Measurements from ENCODE around the gene CST9L. TPM values are rescaled to one million over a fixed set of nuclear protein-coding genes. Genes with fewer than 3 reads are reported as not detected.
A peak's percentile ranks its signal among the peaks of the same experiment; 100 is the strongest.

The CST9L gene
- total and polyA plus RNA-seq, 2 of the 13 experiments (the other 11 are each of a cell fraction or from before 2014, with no cell fraction given) = 0.15 TPM; not detected in 1

GRCh38 chr20:23585808-23586734 is 17.8 kb upstream of the CST9L start (continued):
- TF ChIP-seq IRX3 (CRISPR knock-in tag; IDR thresholded peaks at IDR 0.05; ENCODE audit: borderline replicate concordance, low read depth) = no peak; the same call in 1 of the 2 replicates
- peak; percentile 75 for TF ChIP-seq ASH2L (IDR thresholded peaks at IDR 0.05; ENCODE audit: insufficient read length, low read depth, low read length)
- TF ChIP-seq KDM4B (CRISPR knock-in tag; IDR thresholded peaks at IDR 0.05) = peak; percentile 11; the same call in 1 of the 2 replicates
- no peak for TF ChIP-seq GRHL1 (CRISPR knock-in tag; conservative IDR thresholded peaks at IDR 0.05)
- no peak for TF ChIP-seq KLF13 (CRISPR knock-in tag; IDR thresholded peaks at IDR 0.05)
- no peak for TF ChIP-seq KAT2B (IDR thresholded peaks at IDR 0.05; ENCODE audit: borderline replicate concordance, low read depth, low read length)
- TF ChIP-seq TIGD3 (CRISPR knock-in tag; IDR thresholded peaks at IDR 0.05; ENCODE audit: borderline replicate concordance) = no peak
- TF ChIP-seq ZNF609 (CRISPR knock-in tag; IDR thresholded peaks at IDR 0.05; ENCODE audit: borderline replicate concordance) = peak; percentile 53; the same call in 1 of the 2 replicates
- TF ChIP-seq GATA4 (IDR thresholded peaks at IDR 0.05; ENCODE audit: borderline replicate concordance, low read depth) = peak; percentile 59; the same call in 1 of the 2 replicates
- TF ChIP-seq CCDC6 (CRISPR knock-in tag; IDR thresholded peaks at IDR 0.05) = peak; percentile 62; the same call in 1 of the 2 replicates
- peak; percentile 71; the same call in 1 of the 2 replicates for TF ChIP-seq ELF3 (CRISPR knock-in tag; IDR thresholded peaks at IDR 0.05)
- TF ChIP-seq FOXO4 (CRISPR knock-in tag; conservative IDR thresholded peaks at IDR 0.05) = no peak
- TF ChIP-seq MYC (CRISPR knock-in tag; IDR thresholded peaks at IDR 0.05; ENCODE audit: borderline replicate concordance) = peak; percentile 34; the same call in 1 of the 2 replicates
